ENCODE results near the gene CCDC85C. TPM values are rescaled to one million over a fixed set of nuclear protein-coding genes. Genes with fewer than 3 reads are reported as not detected.

CCDC85C gene
- total and polyA plus RNA-seq, 10 donors, result 1.6 to 12.4 (median 8.1) TPM

DNA sequence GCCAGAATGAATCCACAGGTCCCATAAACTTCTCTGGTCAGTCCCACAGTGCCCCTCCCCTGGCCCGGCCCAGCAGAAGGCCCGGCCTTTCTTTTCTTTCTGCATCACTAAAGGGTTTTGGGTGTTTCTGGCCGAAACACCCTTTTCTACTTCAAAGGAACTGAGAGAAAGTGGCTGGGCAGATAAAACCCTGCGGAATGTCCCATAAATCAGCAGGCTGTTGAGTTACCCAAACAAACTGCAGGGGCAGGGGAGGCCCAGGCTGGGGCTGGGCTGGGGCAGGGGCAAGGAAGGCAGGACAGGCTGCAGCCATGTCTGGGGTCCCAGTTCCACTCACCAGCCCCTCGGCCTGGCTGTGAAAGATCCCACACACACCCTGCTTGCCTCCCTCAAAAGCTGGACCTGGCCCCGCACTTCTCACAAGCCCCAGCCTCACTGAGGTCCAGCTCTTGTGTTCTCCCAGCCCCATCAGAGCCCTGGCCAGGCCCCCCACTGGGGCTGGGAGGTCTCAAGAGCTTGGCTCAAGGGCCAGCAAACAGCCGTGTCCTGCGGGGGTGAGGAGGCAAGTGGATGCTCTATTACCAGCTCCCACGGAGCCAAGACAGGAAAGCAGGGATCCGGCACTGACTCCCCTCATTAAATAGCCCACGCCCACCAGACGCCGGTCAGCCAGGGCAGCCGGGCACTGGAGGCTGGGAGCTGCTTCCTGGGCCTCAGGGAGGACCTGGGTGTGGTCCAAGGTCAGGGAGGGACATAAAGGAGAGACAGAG, 80.9 kb downstream of the CCDC85C start:
- Histone ChIP-seq H3K36me3 (no peaks in the 10 kb centered on the region), H3K27me3 (replicated peaks in 1 of 7) (no peaks in the 10 kb centered on the region), H3K4me1 (peaks cover 7 to 63% (median 33%) of the 10 kb centered on the region in 6 donors), H3K27ac (peak overlapping the region in 5 of 8 donors; percentile 8 to 64 (median 33)), H3K4me3 (no peak overlapping the region), H3K9me3 (no peaks in the 10 kb centered on the region)
- DNase-seq, result peak; percentile 65
- TF ChIP-seq, protein P1, sequence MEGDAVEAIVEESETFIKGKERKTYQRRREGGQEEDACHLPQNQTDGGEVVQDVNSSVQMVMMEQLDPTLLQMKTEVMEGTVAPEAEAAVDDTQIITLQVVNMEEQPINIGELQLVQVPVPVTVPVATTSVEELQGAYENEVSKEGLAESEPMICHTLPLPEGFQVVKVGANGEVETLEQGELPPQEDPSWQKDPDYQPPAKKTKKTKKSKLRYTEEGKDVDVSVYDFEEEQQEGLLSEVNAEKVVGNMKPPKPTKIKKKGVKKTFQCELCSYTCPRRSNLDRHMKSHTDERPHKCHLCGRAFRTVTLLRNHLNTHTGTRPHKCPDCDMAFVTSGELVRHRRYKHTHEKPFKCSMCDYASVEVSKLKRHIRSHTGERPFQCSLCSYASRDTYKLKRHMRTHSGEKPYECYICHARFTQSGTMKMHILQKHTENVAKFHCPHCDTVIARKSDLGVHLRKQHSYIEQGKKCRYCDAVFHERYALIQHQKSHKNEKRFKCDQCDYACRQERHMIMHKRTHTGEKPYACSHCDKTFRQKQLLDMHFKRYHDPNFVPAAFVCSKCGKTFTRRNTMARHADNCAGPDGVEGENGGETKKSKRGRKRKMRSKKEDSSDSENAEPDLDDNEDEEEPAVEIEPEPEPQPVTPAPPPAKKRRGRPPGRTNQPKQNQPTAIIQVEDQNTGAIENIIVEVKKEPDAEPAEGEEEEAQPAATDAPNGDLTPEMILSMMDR (IDR thresholded peaks at IDR 0.05 in 8 of 11, conservative IDR thresholded peaks at IDR 0.05 in 3 of 11), result no peak
- peak in 1 of 3 donors; percentile 25 for TF ChIP-seq POLR2AphosphoS5 (IDR thresholded peaks at IDR 0.05)
- 66 to 89% (median 74%) methylated on average over 10 to 14 of the region's 14 CpGs for WGBS, 5 donors
- intact Hi-C loops (cut with DNase I; ENCODE audit: low total_unique reads), result no loop called here

DNA sequence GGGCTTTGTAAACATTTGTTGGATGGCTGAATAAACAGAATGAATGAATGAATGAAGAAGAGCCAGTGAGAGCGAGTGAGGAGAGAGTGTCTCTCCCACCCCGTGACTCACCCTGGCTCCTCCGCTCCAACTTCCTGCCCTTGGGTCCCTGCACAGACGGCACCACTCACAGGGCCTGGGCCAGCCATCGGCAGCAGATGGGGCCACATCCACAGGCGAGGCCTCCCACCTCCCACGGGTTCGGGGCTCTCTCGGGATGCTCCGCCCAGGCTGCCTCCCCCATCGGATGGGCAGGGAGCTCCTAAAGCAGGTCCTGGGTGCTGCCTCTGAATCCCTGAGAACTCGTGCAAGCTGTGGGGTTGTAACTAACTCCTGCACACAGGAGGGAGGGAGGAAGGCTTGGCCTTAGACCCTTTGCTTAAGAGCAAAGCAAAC, 81.5 kb downstream of the CCDC85C start:
- TF ChIP-seq, protein P1 (IDR thresholded peaks at IDR 0.05 in 8 of 11, conservative IDR thresholded peaks at IDR 0.05 in 3 of 11), result no peak
- peak in 2 of 3 donors; percentile 34 to 44 for TF ChIP-seq POLR2AphosphoS5 (IDR thresholded peaks at IDR 0.05)
- Histone ChIP-seq H3K9me3 (no peaks in the 10 kb centered on the region), H3K4me3 (no peak overlapping the region), H3K4me1 (peaks cover 7 to 66% (median 33%) of the 10 kb centered on the region in 6 donors), H3K27ac (peak overlapping the region in 3 of 8 donors; percentile 31 to 64 (median 33)), H3K36me3 (no peaks in the 10 kb centered on the region), H3K27me3 (replicated peaks in 1 of 7) (no peaks in the 10 kb centered on the region)
- DNase-seq, result peak; percentile 65
- 55 to 70% (median 61%) methylated on average over 10 to 12 of the region's 12 CpGs for WGBS, 5 donors
- intact Hi-C loops (cut with DNase I; ENCODE audit: low total_unique reads), result no loop called here

DNA sequence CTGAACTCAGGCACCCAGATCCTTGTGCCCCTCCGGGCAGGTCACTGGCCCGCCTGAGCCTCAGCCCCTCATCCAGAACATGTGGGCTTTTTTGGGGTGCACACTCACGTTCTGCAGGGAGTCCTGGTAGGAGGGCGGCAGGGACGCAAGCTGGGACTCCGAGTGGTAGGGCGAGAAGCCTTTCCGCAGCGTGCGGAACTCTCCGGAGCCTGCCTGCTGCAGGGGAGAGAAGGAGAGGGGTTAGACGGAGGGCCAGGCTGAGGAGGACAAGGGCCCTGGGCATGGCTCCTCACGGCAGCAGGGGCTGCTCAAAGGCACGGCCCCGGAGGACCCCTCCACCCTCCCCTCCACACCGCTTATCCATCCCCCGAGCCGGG, 82.0 kb downstream of the CCDC85C start:
- H3K27me3 ChIP-seq (replicated peaks in 1 of 7), result no peaks in the 10 kb centered on the region
- H3K9me3 ChIP-seq, result no peaks in the 10 kb centered on the region
- no peaks in the 10 kb centered on the region for H3K36me3 ChIP-seq
- peak; percentile 63 for DNase-seq
- WGBS, 5 donors, result 81 to 94% (median 88%) methylated on average over 17 to 18 of the region's 18 CpGs
- intact Hi-C loops (cut with DNase I; ENCODE audit: low total_unique reads), result no loop called here
- H3K4me3 ChIP-seq, result no peak overlapping the region
- H3K4me1 ChIP-seq, result peaks cover 7 to 61% (median 32%) of the 10 kb centered on the region in 6 donors
- TF ChIP-seq, protein P1 (IDR thresholded peaks at IDR 0.05 in 8 of 11, conservative IDR thresholded peaks at IDR 0.05 in 3 of 11), result no peak
- TF ChIP-seq POLR2A (IDR thresholded peaks at IDR 0.05), result no peak
- no peak for TF ChIP-seq POLR2AphosphoS5 (IDR thresholded peaks at IDR 0.05)
- peak overlapping the region in 1 of 8 donors; percentile 64 for H3K27ac ChIP-seq

DNA sequence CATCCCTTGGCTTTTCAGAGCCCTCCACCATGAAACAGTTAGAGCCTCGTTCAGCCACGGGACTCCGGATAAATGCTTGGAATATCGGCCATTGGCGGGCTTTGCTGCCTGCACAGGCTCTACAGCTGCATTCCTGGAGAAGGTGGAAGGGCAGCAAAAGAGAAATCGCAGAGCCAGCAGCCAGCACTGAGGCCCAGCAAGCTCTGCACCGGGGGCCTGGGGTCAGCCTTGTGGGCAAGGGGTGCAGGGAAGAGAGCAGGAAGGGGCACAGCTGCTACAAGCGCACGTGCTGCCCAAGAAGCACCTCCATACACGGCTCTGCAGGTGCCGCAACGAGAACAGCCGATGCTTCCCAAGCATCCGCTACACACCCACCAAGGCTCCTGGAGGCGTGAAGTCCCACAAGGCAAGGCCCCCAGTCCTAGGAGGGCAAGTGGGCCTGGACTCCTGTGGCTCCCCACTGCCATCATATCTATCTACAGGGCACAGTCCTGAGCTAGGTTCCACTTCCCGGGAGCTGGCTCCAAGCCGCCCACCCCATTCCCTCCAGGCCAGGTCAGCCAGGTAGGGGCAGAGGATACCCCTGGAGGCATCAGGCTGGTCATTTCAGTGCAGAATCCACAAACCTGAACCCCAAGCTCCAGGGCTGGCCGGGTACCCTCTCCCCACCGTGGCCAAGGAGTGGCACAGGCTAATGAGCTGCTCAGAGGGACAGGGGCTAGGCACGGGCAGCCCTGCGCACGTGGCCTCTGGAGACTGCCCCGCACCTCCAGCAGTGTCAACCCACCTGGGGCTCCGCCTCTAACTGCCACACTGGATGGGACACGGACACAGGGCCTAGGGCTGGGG, 82.6 kb downstream of the CCDC85C start:
- intact Hi-C loops (cut with DNase I; ENCODE audit: low total_unique reads), result no loop called here
- no peak overlapping the region for H3K4me3 ChIP-seq
- WGBS, 5 donors, result 89 to 95% (median 93%) methylated on average over 16 to 25 of the region's 25 CpGs
- no peaks in the 10 kb centered on the region for H3K9me3 ChIP-seq
- TF ChIP-seq, protein P1 (IDR thresholded peaks at IDR 0.05 in 8 of 11, conservative IDR thresholded peaks at IDR 0.05 in 3 of 11), result no peak
- TF ChIP-seq POLR2AphosphoS5 (IDR thresholded peaks at IDR 0.05) (no peak), POLR2A (IDR thresholded peaks at IDR 0.05) (no peak)
- peak overlapping the region in 1 of 8 donors; percentile 64 for H3K27ac ChIP-seq
- no peaks in the 10 kb centered on the region for H3K36me3 ChIP-seq
- H3K27me3 ChIP-seq (replicated peaks in 1 of 7), result no peaks in the 10 kb centered on the region
- peak; percentile 66 for DNase-seq
- H3K4me1 ChIP-seq, result peaks cover 7 to 55% (median 29%) of the 10 kb centered on the region in 6 donors

Data from spleen (tissue), 11 donors.